A549 (cell line): ENCODE results near the gene CDH11.

Experiments
- CTCF ChIP-seq: fragments of >200 bp; sonication (Bioruptor Twin); formaldehyde crosslinking; IDR thresholded peaks from 3 replicates; pipeline ENCODE4 v1.5.1; 2016
- EHMT2 ChIP-seq: fragments of 200-600 bp; sonication (generic); IDR thresholded peaks from 2 replicates; pipeline ENCODE4 v1.6.1; 2016; ENCODE audit warnings: antibody characterized with exemption, low read depth, mild to moderate bottlenecking, moderate library complexity
- ELK1 ChIP-seq: fragments of 150-350 bp; IDR thresholded peaks from 2 replicates; pipeline ENCODE4 v1.6.1; 2014; ENCODE audit warnings: low read depth, mild to moderate bottlenecking, low read length
- MAX ChIP-seq: IDR thresholded peaks from 2 replicates; pipeline ENCODE4 v1.6.1; 2012
- NR3C1 ChIP-seq: fragments of >200 bp; sonication (Bioruptor Twin); formaldehyde crosslinking; IDR thresholded peaks from 3 replicates; pipeline ENCODE4 v1.6.1; 2017
- POLR2AphosphoS2 ChIP-seq: conservative IDR thresholded peaks from 2 replicates; pipeline ENCODE4 v1.6.1; 2012; ENCODE audit warnings: low read length, improper control_type of control experiment, inconsistent platforms

- TF ChIP-seq CTCF (no peak), MAX (no peak), NR3C1 (no peak), POLR2AphosphoS2 (no peak), ELK1 (no peak), EHMT2 (no peak)
These were observed 31.7 kb upstream of the CDH11 start for GRCh38 chr16:65153365-65154105.
